D721Med (cell line): ENCODE results near the gene ZNF341.
A peak's percentile ranks its signal among the peaks of the same experiment; 100 is the strongest.

Experiments
- DNase-seq: peaks from one replicate; pipeline ENCODE4 v3.0.0; 2011; ENCODE audit warnings: low spot score; ENCODE audit not compliant: insufficient read length
- FAIRE-seq: peaks from 2 replicates; lab custom pipeline; 2011; peaks lifted over from hg19 to GRCh38; lab: Jason Lieb, UNC
- TF ChIP-seq, protein P1 (sequence below): IDR thresholded peaks from 2 replicates; pipeline ENCODE4 v1.5.1; 2012; ENCODE audit warnings: mild to moderate bottlenecking, control low read depth; ENCODE audit not compliant: insufficient read depth; ENCODE audit errors: missing control alignments

Gene ZNF341

DNA sequence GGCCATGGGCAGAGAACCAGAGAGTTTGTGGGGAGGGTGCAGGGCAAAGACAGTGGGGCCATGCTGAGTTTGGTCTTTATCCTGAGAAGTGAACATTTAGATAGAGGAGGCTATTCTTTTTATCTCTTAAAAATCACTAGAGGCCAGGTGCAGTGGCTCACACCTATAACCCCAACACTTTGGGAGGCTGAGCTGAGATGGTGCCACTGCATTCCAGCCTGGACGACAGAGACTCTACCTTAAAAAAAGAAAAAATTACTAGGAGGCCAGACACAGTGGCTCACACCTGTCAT is 20.4 kb upstream of the ZNF341 start:
- TF ChIP-seq, protein P1, sequence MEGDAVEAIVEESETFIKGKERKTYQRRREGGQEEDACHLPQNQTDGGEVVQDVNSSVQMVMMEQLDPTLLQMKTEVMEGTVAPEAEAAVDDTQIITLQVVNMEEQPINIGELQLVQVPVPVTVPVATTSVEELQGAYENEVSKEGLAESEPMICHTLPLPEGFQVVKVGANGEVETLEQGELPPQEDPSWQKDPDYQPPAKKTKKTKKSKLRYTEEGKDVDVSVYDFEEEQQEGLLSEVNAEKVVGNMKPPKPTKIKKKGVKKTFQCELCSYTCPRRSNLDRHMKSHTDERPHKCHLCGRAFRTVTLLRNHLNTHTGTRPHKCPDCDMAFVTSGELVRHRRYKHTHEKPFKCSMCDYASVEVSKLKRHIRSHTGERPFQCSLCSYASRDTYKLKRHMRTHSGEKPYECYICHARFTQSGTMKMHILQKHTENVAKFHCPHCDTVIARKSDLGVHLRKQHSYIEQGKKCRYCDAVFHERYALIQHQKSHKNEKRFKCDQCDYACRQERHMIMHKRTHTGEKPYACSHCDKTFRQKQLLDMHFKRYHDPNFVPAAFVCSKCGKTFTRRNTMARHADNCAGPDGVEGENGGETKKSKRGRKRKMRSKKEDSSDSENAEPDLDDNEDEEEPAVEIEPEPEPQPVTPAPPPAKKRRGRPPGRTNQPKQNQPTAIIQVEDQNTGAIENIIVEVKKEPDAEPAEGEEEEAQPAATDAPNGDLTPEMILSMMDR = no peak
- FAIRE-seq = no peak

DNA sequence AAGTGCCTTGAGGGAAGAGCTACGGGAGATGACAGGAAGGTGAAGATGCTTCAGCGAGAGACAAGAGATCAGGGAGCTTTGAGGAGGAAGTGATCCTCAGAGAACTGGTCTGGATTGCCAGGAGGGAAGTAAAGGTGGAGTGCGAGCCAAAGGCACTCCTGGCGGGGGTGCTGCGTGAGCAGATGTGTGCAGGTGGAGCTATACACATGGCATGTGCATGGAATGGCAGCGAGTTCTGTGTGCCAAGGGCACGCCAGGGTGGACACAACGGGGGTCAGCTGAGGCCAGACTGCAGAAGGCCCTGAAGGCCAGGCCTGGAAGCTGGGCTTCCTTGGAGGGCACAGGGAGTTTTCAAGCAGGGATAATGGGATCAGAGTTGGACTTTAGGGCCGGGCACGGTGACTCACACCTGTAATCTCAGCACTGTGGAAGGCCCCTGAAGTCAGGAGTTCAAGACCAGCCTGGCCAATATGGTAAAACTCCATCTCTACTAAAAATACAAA is 17.9 kb upstream of the ZNF341 start:
- TF ChIP-seq, protein P1 = no peak
- FAIRE-seq = no peak
- DNase-seq = no peak

More for the DNA sequence above, 20.4 kb upstream of the ZNF341 start:
- DNase-seq = no peak

DNA sequence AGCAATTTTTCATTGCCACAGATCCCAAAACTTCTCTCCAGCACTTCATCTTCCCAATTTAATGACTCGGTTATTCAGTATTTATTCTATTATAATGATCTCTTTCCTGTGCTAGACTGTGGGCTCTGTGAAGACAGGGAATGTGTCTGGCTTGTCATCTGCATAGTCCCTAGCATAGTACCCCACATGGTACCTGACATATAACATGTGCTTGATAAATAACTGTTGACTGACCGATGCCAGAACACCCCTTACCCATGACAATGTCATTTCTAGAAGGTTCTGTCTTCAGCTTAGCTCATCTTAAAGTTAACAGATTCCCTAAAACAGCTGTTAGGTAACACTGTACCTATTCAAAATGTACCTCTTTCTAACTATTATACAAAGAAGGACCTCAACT is 15.3 kb upstream of the ZNF341 start:
- DNase-seq = no peak
- TF ChIP-seq, protein P1 = no peak
- no peak for FAIRE-seq

DNA sequence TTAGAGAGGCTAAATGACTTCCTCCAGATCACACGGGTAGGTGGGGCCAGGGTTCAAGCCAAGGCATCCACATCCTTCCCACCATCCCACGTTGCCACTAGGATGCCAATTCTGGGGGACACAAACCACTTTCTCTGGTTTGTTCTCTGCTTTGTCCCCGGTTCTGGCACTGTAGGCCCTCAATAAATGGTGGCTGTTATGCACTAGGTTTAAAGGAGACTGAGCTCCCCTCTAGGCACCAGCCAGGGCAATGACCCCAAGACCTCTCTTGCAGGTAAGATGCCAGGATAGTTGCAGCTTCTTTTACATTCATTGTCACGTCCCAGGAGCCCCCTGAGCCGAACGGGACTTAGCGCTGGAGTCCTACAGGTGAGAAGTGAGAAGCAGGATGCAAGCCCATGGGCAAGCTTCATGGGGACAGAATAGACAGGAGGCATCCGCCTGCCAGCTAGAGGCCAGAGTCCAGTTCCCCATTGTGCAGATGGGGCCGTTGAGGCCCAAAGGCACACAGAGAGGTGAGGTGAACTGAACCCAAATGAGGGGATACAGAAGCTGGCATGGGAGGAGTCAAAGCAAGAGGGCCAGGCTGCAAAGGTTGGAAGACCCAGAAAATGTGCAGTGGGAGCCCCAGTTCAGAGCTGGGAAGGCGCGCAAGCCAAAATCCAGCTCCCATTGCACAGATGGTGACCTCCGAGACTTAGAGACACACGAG is 12.4 kb upstream of the ZNF341 start:
- TF ChIP-seq, protein P1 = no peak
- FAIRE-seq (no peak), DNase-seq (no peak)

DNA sequence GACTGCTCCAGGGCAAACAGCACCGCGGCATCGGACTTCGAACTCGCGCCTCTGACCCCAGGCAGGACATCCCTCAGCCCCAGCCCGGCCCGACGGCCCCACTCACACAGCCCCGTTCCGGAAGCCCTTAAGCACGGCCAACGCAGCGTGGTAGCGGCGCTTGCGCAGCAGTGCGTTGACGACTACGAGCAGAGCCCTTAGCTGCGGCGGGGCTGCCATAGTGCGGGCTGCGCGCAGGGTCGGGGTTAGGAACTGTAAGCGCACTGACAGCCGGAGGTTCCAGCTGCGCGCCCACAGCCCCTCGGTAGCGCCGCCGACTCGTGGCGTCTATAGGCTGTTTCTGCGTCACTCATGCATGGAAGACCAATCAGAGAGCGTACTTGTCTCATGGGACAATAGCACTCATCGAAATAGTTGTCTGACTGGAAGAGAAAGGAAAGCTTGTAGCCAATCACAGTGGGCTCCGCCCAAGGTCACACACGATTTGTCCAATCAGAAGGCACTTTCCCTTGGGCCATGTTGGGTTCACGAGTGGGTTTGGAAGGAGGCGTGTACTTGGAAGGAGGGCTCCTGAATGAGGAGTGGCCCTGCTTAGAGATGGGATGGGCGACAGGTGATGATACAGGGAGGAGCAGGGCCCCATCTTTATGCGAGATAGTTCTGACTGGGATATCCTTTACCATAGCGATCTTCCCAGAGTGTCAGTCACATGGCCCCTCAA is 11.6 kb upstream of the ZNF341 start, which contains the start of gene PXMP4:
PXMP4 (minus strand) TSS at position 322 of the 721 bp plus-strand sequence; CDS start at position 219, 103 bp downstream.
- FAIRE-seq = peak; percentile 71
- TF ChIP-seq, protein P1 = no peak
- peak; percentile 88 for DNase-seq

DNA sequence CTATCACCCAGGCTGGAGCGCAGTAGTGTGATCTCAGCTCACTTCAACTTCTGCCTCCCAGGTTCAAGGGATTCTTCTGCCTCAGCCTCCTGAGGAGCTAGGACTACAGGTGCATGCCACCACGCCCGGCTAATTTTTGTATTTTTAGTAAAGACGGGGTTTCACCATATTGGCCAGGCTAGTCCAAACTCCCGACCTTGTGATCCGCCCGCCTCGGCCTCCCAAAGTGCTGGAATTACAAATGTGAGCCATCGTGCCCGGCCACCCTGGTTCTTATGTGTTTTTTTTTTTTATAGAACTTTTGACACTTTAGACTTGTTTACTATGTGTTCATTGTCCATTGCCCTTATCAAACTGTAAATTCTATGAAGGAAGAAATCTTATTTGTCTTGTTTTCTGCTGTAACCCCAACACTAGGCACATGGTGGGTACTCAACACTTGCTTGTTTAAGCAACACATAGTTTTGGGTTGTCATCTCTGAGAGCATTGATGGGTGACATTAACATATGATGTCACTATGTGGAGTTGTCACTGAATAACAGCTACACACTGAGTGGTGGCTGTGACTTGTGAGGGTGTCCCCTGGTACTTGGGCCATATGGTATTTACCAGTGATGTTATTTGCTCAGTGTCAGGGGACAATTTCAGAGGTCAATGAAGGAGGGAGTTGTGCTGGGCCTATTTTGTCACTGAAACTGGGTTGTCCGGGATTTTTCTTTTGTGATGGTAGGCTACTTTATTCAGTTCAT is 10.2 kb upstream of the ZNF341 start:
- FAIRE-seq = no peak
- TF ChIP-seq, protein P1 = no peak
- DNase-seq = no peak
